HepG2 (cell line): Measurements from ENCODE around the gene EGR1. TPM values are rescaled to one million over a fixed set of nuclear protein-coding genes. Genes with fewer than 3 reads are reported as not detected.

Source experiments
- BCL6 ChIP-seq: IDR thresholded peaks from 2 replicates; pipeline ENCODE4 v1.6.1; 2016; ENCODE audit warnings: missing genetic modification reagents, missing compliant biosample characterization
- BRCA1 ChIP-seq: sonication (generic); formaldehyde crosslinking; IDR thresholded peaks from 2 replicates; pipeline ENCODE4 v1.4.0; 2020; ENCODE audit warnings: missing genetic modification reagents
- DMTF1 ChIP-seq: sonication (generic); formaldehyde crosslinking; IDR thresholded peaks from 2 replicates; pipeline ENCODE4 v1.4.0; 2020; ENCODE audit warnings: mild to moderate bottlenecking, missing genetic modification reagents
- NFYB ChIP-seq: sonication (generic); formaldehyde crosslinking; IDR thresholded peaks from 2 replicates; pipeline ENCODE4 v1.4.0; 2020; ENCODE audit warnings: missing genetic modification reagents
- PAXIP1 ChIP-seq: sonication (generic); formaldehyde crosslinking; conservative IDR thresholded peaks from 2 replicates; pipeline ENCODE4 v1.4.0; 2020; ENCODE audit warnings: mild to moderate bottlenecking, missing genetic modification reagents, moderate library complexity
- SIX4 ChIP-seq: sonication (generic); formaldehyde crosslinking; IDR thresholded peaks from 2 replicates; pipeline ENCODE4 v1.4.0; 2020; ENCODE audit warnings: missing genetic modification reagents
- SP4 ChIP-seq: sonication (generic); formaldehyde crosslinking; IDR thresholded peaks from 2 replicates; pipeline ENCODE4 v1.8.1; 2023; ENCODE audit warnings: mild to moderate bottlenecking, missing genetic modification reagents
- TAF1 ChIP-seq: sonication (generic); formaldehyde crosslinking; IDR thresholded peaks from 2 replicates; pipeline ENCODE4 v1.4.0; 2020; ENCODE audit warnings: missing genetic modification reagents
- TCF12 ChIP-seq, 2 experiments: fragments of 450-650 bp in 1 of 2; sonication (generic) in 1 of 2; formaldehyde crosslinking in 1 of 2; IDR thresholded peaks; 2 replicates each; pipeline versions ENCODE4 v1.6.1 to v1.8.0; 2017 to 2022; ENCODE audit warnings: antibody characterized with exemption in 1 of 2, mild to moderate bottlenecking in 1 of 2, missing genetic modification reagents in 1 of 2, moderate library complexity in 1 of 2
- ZBTB33 ChIP-seq: sonication (generic); formaldehyde crosslinking; IDR thresholded peaks from 2 replicates; pipeline ENCODE4 v1.4.0; 2020; ENCODE audit warnings: missing genetic modification reagents
- ZBTB42 ChIP-seq: sonication (generic); formaldehyde crosslinking; IDR thresholded peaks from 2 replicates; pipeline ENCODE4 v1.5.0; 2020; ENCODE audit warnings: mild to moderate bottlenecking, missing genetic modification reagents
- ZFP90 ChIP-seq: sonication (generic); formaldehyde crosslinking; IDR thresholded peaks from 2 replicates; pipeline ENCODE4 v1.8.0; 2022; ENCODE audit warnings: missing genetic modification reagents, mild to moderate bottlenecking, inconsistent platforms, borderline replicate concordance
- ZNF232 ChIP-seq: sonication (generic); formaldehyde crosslinking; IDR thresholded peaks from 2 replicates; pipeline ENCODE4 v1.4.0; 2020; ENCODE audit warnings: missing genetic modification reagents, borderline replicate concordance
- ZNF317 ChIP-seq: sonication (generic); formaldehyde crosslinking; IDR thresholded peaks from 2 replicates; pipeline ENCODE4 v1.5.0; 2020; ENCODE audit warnings: mild to moderate bottlenecking, missing genetic modification reagents
- ZNF792 ChIP-seq: IDR thresholded peaks from 2 replicates; pipeline ENCODE4 v1.6.1; 2016
- ZSCAN31 ChIP-seq: sonication (generic); formaldehyde crosslinking; IDR thresholded peaks from 2 replicates; pipeline ENCODE4 v1.5.0; 2020; ENCODE audit warnings: low read depth, mild to moderate bottlenecking, missing genetic modification reagents
- polyA plus RNA-seq, 8 experiments: library from polyadenylated mRNA; depleted of rRNA in 3 of 8; stranded (reverse) in 7 of 8; unstranded in 1 of 8; fragments of >200 nt; fragmentation: Illumina TruSeq in 4 of 8; extraction: Trizol in 4 of 8; gene quantifications; 2 replicates each; pipeline versions ENCODE4 v1.2.1 to v1.2.3, GENCODE V29; 2011 to 2016; ENCODE audit warnings: low read depth in 4 of 8, missing spikeins in 1 of 8, mixed read lengths in 1 of 8; ENCODE audit not compliant: insufficient read depth in 1 of 8
- total RNA-seq, 5 experiments: library from RNA; depleted of rRNA; stranded (reverse); fragments of >200 nt; fragmentation: Illumina TruSeq; extraction: Trizol; gene quantifications; 2 replicates each; pipeline ENCODE4 v1.2.3, GENCODE V29; 2016; ENCODE audit warnings: low read depth in 1 of 5
- TF ChIP-seq, protein P1 (sequence below): IDR thresholded peaks from 2 replicates; pipeline ENCODE4 v1.6.1; 2016; ENCODE audit warnings: control low read depth
- TF ChIP-seq, protein P2 (sequence below): sonication (generic); formaldehyde crosslinking; IDR thresholded peaks from 2 replicates; pipeline ENCODE4 v1.4.0; 2020; ENCODE audit warnings: missing genetic modification reagents

Gene EGR1
- total and polyA plus RNA-seq, 2 of the 13 experiments (the other 11 are each of a cell fraction or from before 2014, with no cell fraction given) = 4.1 to 4.5 TPM

- TF ChIP-seq ZBTB33 (no peak), TCF12 (IDR thresholded peaks at IDR 0.05) (no peak), TCF12 (CRISPR knock-in tag; IDR thresholded peaks at IDR 0.05) (no peak), TAF1 (no peak), ZSCAN31 (CRISPR knock-in tag) (0 out of 2 replicates have a peak, but pooled peaks have one; percentile 28), ZFP90 (CRISPR knock-in tag) (no peak), BCL6 (peak; percentile 42; the same call in 1 of the 2 replicates), SIX4 (CRISPR knock-in tag) (no peak), BRCA1 (CRISPR knock-in tag) (no peak), SP4 (no peak), ZNF792 (CRISPR knock-in tag) (0 out of 2 replicates have a peak, but pooled peaks have one; percentile 26), NFYB (CRISPR knock-in tag) (no peak), PAXIP1 (CRISPR knock-in tag) (peak; percentile 81), ZNF317 (CRISPR knock-in tag) (no peak), ZNF232 (no peak), DMTF1 (no peak), ZBTB42 (no peak)
- TF ChIP-seq, protein P1, sequence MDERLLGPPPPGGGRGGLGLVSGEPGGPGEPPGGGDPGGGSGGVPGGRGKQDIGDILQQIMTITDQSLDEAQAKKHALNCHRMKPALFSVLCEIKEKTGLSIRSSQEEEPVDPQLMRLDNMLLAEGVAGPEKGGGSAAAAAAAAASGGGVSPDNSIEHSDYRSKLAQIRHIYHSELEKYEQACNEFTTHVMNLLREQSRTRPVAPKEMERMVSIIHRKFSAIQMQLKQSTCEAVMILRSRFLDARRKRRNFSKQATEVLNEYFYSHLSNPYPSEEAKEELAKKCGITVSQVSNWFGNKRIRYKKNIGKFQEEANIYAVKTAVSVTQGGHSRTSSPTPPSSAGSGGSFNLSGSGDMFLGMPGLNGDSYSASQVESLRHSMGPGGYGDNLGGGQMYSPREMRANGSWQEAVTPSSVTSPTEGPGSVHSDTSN (CRISPR knock-in tag) = no peak
- TF ChIP-seq, protein P2, sequence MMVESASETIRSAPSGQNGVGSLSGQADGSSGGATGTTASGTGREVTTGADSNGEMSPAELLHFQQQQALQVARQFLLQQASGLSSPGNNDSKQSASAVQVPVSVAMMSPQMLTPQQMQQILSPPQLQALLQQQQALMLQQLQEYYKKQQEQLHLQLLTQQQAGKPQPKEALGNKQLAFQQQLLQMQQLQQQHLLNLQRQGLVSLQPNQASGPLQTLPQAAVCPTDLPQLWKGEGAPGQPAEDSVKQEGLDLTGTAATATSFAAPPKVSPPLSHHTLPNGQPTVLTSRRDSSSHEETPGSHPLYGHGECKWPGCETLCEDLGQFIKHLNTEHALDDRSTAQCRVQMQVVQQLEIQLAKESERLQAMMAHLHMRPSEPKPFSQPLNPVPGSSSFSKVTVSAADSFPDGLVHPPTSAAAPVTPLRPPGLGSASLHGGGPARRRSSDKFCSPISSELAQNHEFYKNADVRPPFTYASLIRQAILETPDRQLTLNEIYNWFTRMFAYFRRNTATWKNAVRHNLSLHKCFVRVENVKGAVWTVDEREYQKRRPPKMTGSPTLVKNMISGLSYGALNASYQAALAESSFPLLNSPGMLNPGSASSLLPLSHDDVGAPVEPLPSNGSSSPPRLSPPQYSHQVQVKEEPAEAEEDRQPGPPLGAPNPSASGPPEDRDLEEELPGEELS (CRISPR knock-in tag) = peak; percentile 72
These were observed 41.4 kb downstream of the EGR1 start (continued) for GRCh38 chr5:138506370-138507306.
